Progenitor cell of endocrine pancreas (in vitro differentiated cells): Measurements from ENCODE around the gene RCSD1. TPM values are rescaled to one million over a fixed set of nuclear protein-coding genes. Genes with fewer than 3 reads are reported as not detected.
A peak's percentile ranks its signal among the peaks of the same experiment; 100 is the strongest.

Experiments
- DNase-seq: peaks from one replicate; pipeline ENCODE4 v3.0.0; 2021; ENCODE audit warnings: low spot score; ENCODE audit not compliant: unreplicated experiment
- H3K27ac Mint-ChIP-seq: 2 replicates; pipeline ENCODE4 v1.8.0; 2021; ENCODE audit warnings: mild to moderate bottlenecking, moderate library complexity, mixed read lengths
- H3K27me3 Mint-ChIP-seq: 2 replicates; pipeline ENCODE4 v1.8.0; 2021; ENCODE audit warnings: mixed read lengths
- H3K36me3 Mint-ChIP-seq: 2 replicates; pipeline ENCODE4 v1.8.0; 2022; ENCODE audit warnings: mixed read lengths; ENCODE audit not compliant: insufficient read depth
- H3K4me1 Mint-ChIP-seq: 2 replicates; pipeline ENCODE4 v1.8.0; 2021; ENCODE audit warnings: low read depth, mixed read lengths
- H3K4me3 Mint-ChIP-seq: 2 replicates; pipeline ENCODE4 v1.8.0; 2021; ENCODE audit warnings: low read depth, mild to moderate bottlenecking, moderate library complexity, mixed read lengths
- H3K9me3 Mint-ChIP-seq: 2 replicates; pipeline ENCODE4 v1.8.0; 2021; ENCODE audit warnings: low read depth, mixed read lengths
- total RNA-seq: library from RNA; stranded (reverse); gene quantifications from 2 replicates; pipeline ENCODE4 v1.2.1, GENCODE V29; 2021
- TF ChIP-seq, protein P1 (sequence below): fragments of 200-600 bp; sonication (generic); IDR thresholded peaks from one replicate; pipeline ENCODE4 v1.5.0; 2021; ENCODE audit warnings: antibody characterized with exemption, mild to moderate bottlenecking; ENCODE audit not compliant: unreplicated experiment

RCSD1 gene
- total RNA-seq, 1 donor from 2014 or later, result 0.22 TPM

DNA sequence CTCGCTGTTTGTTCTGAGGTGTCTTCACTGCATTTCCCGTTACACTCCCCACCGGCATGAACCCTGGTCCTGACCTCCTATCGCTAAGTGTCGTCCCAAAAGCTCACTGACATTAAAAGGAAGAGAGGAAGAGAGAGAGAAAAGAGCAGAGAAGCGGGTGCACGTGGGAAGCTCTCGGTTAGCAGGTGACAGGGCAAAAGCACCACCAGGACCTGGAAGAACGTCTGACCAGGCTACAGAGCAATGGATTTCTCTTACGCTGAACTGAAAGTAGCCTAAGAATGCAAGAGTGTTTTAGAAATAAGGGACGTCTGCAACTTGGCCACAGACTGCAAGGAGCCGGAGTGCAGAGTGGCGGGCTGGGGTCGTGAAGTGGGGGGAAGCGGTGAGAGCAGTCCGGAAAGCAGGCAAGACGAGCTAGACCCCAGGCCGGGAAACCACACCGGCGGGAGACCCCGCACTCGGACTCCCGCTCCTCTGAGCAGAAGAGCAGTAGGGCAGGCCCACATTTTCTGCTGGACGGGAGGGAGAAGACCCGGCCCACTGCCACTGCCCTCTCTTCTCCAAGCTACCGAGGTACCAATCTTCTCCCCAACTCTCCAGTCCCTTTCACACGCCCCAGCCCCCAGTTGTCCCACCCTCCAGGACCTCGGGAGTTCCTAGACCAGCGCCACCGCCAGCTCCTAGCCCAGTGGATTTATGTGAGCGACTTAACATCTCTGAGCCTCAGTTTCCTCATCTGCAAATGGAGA, 83.5 kb downstream of the RCSD1 start:
- no peaks in the 10 kb centered on the region for H3K9me3 Mint-ChIP-seq
- H3K4me3 Mint-ChIP-seq, result peak overlapping the region; percentile 87
- H3K4me1 Mint-ChIP-seq, result peaks cover 8% of the 10 kb centered on the region
- H3K27ac Mint-ChIP-seq, result peak overlapping the region; percentile 90
- peaks cover 20% of the 10 kb centered on the region for H3K27me3 Mint-ChIP-seq
- H3K36me3 Mint-ChIP-seq, result peaks cover 2% of the 10 kb centered on the region
- no peak for DNase-seq
- TF ChIP-seq, protein P1, sequence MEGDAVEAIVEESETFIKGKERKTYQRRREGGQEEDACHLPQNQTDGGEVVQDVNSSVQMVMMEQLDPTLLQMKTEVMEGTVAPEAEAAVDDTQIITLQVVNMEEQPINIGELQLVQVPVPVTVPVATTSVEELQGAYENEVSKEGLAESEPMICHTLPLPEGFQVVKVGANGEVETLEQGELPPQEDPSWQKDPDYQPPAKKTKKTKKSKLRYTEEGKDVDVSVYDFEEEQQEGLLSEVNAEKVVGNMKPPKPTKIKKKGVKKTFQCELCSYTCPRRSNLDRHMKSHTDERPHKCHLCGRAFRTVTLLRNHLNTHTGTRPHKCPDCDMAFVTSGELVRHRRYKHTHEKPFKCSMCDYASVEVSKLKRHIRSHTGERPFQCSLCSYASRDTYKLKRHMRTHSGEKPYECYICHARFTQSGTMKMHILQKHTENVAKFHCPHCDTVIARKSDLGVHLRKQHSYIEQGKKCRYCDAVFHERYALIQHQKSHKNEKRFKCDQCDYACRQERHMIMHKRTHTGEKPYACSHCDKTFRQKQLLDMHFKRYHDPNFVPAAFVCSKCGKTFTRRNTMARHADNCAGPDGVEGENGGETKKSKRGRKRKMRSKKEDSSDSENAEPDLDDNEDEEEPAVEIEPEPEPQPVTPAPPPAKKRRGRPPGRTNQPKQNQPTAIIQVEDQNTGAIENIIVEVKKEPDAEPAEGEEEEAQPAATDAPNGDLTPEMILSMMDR, result no peak

DNA sequence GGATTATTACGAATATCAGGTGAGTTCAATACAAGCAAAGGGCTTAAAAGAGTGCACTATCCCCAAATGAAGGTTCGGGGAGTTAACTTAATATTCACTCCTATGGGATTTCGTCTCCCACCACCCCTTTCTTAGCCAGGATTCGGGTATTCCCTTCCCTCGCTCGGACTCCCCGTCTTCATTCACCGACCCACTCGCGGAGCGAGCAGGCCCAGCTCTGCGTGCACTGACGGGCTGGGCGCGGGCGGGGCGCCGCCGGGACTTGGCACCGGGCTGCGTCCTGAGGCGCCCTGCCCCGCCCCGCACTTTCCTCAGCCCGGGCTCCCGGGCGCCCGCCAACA, 84.0 kb downstream of the RCSD1 start:
- TF ChIP-seq, protein P1, result no peak
- DNase-seq, result no peak
- Mint-ChIP-seq H3K4me1 (peaks cover 13% of the 10 kb centered on the region), H3K36me3 (peaks cover 2% of the 10 kb centered on the region), H3K9me3 (no peaks in the 10 kb centered on the region), H3K4me3 (peak overlapping the region; percentile 87), H3K27ac (peak overlapping the region; percentile 100), H3K27me3 (peaks cover 16% of the 10 kb centered on the region)

DNA sequence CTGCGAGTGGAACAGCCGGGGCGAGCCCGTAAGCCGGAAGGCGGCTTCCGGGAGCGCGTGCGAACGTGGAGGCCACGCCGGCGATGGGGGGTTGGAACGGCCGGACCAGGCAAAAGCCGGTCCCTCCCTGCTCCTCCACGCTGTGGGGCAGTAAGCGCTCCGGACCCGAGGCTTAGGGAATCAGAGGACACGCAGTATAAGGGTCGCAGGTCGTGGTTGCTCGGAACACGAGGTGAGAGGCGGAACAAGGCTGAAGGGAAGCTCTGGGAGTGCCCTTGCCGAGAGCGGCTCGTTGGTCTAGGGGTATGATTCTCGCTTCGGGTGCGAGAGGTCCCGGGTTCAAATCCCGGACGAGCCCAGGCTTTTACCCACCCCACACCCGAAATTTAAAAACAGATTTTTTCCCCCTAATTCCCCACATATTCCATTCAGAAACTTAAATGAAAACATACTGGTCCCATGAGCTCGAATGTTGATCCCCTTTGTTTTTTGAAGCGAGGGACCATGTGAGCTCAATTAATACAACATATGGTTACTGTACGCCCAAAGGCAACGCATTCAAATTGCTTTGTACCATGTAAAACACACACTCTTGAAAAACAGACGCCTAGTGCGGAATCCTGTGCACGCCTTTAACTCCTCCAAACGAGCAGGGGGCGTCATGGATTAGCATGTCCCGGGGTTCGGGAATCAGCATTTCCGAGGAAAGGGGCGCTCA, 84.6 kb downstream of the RCSD1 start:
- Mint-ChIP-seq H3K9me3 (no peaks in the 10 kb centered on the region), H3K27me3 (peaks cover 18% of the 10 kb centered on the region), H3K4me1 (peaks cover 18% of the 10 kb centered on the region), H3K4me3 (peak overlapping the region; percentile 87), H3K36me3 (peaks cover 2% of the 10 kb centered on the region), H3K27ac (peak overlapping the region; percentile 100)
- peak; percentile 90 for DNase-seq
- TF ChIP-seq, protein P1, result no peak

DNA sequence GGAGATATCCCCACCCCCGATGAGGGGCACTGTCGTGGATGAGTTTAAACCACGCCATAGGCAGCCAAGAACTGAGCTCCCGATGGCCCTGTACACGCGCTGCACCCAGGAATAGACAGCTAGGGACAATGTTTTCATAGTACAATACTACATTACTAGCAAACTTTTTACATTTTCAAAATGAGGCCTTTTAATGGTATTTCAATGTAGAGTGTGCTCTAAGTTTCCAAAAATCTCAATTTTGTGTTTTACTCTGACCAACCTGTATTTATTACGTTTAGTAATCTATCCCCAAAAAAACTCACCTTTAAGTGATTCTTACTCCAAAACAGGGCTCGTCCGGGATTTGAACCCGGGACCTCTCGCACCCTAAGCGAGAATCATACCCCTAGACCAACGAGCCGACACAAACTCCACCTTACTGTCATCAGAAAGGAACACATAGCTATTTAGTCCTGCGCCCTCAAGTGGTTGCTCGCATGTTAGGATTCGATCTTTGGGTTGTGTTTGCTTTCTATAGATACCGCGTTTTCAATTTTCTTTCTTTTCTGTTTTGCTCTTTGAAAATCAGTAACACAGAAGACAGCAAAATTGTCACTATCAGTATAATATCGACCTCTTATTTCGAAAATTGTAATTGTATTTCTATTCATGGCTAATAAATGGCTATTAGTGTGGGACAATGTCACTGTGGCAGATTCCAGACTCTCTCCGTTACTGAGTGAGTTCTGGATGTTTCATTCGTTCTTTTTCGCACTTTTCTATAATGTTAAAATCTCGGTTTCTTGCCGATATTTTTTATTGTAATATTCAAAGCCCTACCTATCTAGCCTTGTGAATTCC, 85.3 kb downstream of the RCSD1 start:
- DNase-seq, result peak; percentile 82
- Mint-ChIP-seq H3K9me3 (no peaks in the 10 kb centered on the region), H3K27ac (peak overlapping the region; percentile 100), H3K36me3 (peaks cover 2% of the 10 kb centered on the region), H3K4me1 (peaks cover 21% of the 10 kb centered on the region), H3K4me3 (peak overlapping the region; percentile 87), H3K27me3 (peaks cover 18% of the 10 kb centered on the region)
- TF ChIP-seq, protein P1, result peak; percentile 90

DNA sequence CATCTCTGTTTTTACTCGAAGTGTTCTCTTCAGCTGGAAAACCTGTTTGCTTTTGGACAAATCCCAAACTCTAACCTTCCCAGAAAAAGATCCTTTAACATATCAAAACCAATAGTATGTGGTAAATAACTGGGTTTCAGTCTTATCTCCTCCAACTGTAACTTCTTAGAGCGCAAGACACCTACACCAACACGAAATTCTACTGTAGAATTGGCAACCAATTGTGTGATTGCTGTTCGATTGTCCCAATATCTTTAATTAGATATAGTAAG, 85.9 kb downstream of the RCSD1 start:
- peak overlapping the region; percentile 87 for H3K4me3 Mint-ChIP-seq
- TF ChIP-seq, protein P1, result no peak
- H3K27ac Mint-ChIP-seq, result peak overlapping the region; percentile 100

More for the DNA sequence above, 85.9 kb downstream of the RCSD1 start:
- H3K9me3 Mint-ChIP-seq, result no peaks in the 10 kb centered on the region
- DNase-seq, result no peak
- H3K27me3 Mint-ChIP-seq, result peaks cover 18% of the 10 kb centered on the region
- H3K36me3 Mint-ChIP-seq, result peaks cover 2% of the 10 kb centered on the region
- peaks cover 23% of the 10 kb centered on the region for H3K4me1 Mint-ChIP-seq
